GM12891 (cell line): ENCODE data around the gene PRKN.
"Not testable (repeated sequence)": the region's sequence is repeated elsewhere in the genome, so short reads cannot be mapped to it uniquely, and the experiment has no call there.

Source experiments
- DNase-seq: peaks from one replicate; pipeline ENCODE4 v3.0.0; 2011; ENCODE audit warnings: low spot score; ENCODE audit not compliant: insufficient read length
- FAIRE-seq: peaks from 2 replicates; lab custom pipeline; 2011; peaks lifted over from hg19 to GRCh38; lab: Jason Lieb, UNC
- PAX5 ChIP-seq: IDR thresholded peaks from 2 replicates; pipeline ENCODE4 v1.6.1; 2011; ENCODE audit warnings: low read length, moderate library complexity, mild to moderate bottlenecking; ENCODE audit not compliant: insufficient read depth, severe bottlenecking
- POLR2A ChIP-seq: IDR thresholded peaks from 2 replicates; pipeline ENCODE4 v1.6.1; 2011; ENCODE audit warnings: low read depth, low read length, control low read depth
- POLR2AphosphoS5 ChIP-seq: IDR thresholded peaks from 2 replicates; pipeline ENCODE4 v1.6.1; 2011; ENCODE audit warnings: low read depth, low read length, control low read depth
- POU2F2 ChIP-seq: IDR thresholded peaks from 2 replicates; pipeline ENCODE4 v1.6.1; 2011; ENCODE audit warnings: low read depth, mild to moderate bottlenecking, control low read depth, low read length, moderate library complexity
- SPI1 ChIP-seq: IDR thresholded peaks from 2 replicates; pipeline ENCODE4 v1.6.1; 2011; ENCODE audit warnings: low read depth, low read length, control low read depth
- TAF1 ChIP-seq: IDR thresholded peaks from 2 replicates; pipeline ENCODE4 v1.6.1; 2011; ENCODE audit warnings: low read depth, low read length, control low read depth

The PRKN gene

DNA sequence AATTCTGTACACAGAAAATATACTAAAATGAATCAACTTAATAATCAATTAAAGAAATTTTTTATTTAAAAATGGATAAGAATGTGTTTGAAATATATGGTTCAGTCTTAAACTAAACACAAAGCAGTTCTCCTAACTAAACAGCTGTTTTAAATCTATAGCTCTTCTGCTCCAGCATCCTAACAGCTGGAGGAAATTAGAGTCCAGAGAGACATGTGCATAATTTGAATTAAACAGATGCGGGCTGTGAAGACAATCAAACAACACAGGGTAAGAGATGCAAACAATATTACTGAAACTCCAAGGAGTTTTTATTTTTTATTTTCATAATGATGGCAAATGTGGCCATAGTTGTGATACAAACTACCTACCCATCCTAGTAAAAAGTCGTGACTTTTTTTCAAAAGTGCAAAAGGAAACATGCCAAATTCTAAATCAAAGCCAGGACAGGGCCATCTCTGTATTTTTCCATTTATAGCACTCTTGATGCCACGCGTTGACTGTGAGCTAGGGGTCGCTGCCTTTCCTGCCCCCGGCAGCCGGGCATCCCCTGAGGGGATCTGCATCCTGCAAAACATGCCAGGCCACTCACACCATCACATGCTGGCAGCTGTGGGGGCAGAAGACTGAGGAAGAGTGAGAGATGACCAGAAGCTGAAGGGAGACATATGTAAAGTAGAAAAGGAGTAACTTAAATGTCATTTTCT, 310.6 kb downstream of the PRKN start:
- no peak for FAIRE-seq
- no peak for DNase-seq
- TF ChIP-seq POU2F2, result no peak
- TF ChIP-seq POLR2A, result no peak
- no peak for TF ChIP-seq POLR2AphosphoS5
- TF ChIP-seq TAF1, result no peak
- TF ChIP-seq SPI1, result no peak

GRCh38 chr6:162416307-162416706, 311.3 kb downstream of the PRKN start:
- no peak for DNase-seq
- no peak for FAIRE-seq
- TF ChIP-seq POLR2A (no peak), POU2F2 (no peak), TAF1 (no peak), POLR2AphosphoS5 (no peak), PAX5 (no peak), SPI1 (no peak)

- FAIRE-seq (no peak), DNase-seq (no peak)
- TF ChIP-seq PAX5 (no peak), POU2F2 (no peak), SPI1 (no peak), TAF1 (no peak), POLR2A (no peak), POLR2AphosphoS5 (no peak)
Observed at GRCh38 chr6:162409741-162410691, 317.6 kb downstream of the PRKN start.

GRCh38 chr6:162408826-162409535, 318.6 kb downstream of the PRKN start:
- TF ChIP-seq POLR2AphosphoS5 (no peak), PAX5 (no peak), TAF1 (no peak), POU2F2 (no peak), SPI1 (no peak), POLR2A (no peak)
- no peak for DNase-seq
- FAIRE-seq, result no peak

- no peak for FAIRE-seq
- no peak for TF ChIP-seq TAF1
- TF ChIP-seq POLR2A, result no peak
- TF ChIP-seq POU2F2, result no peak
- TF ChIP-seq SPI1, result no peak
- TF ChIP-seq POLR2AphosphoS5, result no peak
- TF ChIP-seq PAX5, result no peak
- DNase-seq, result no peak
Observed at GRCh38 chr6:162404951-162405350, 322.6 kb downstream of the PRKN start.

DNA sequence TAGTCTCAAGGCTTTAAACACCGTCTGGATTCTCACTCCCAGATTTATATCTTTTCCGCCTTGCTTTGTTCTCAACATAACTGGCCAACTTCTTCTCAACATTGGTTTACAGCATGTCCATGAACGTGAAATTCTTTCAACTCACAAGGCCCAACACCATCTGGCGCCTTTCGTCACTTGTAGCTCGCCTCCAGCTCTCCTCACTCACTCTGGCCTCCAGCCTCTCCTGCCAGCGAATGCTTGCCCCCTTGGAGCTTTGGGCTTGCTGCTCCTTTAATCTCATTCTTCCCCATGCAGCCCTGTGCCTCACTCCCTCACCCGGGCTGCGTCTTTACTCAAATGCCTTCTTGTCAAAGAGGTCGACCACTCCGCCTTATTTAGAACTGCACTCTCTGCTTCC, 324.5 kb downstream of the PRKN start:
- FAIRE-seq (no peak), DNase-seq (no peak)
- TF ChIP-seq POLR2AphosphoS5 (no peak), SPI1 (no peak), TAF1 (no peak), PAX5 (no peak), POLR2A (no peak), POU2F2 (no peak)

- no peak for DNase-seq
- FAIRE-seq, result no peak
- TF ChIP-seq POLR2AphosphoS5 (no peak), SPI1 (no peak), TAF1 (no peak), POU2F2 (no peak), POLR2A (no peak)
Observed at GRCh38 chr6:162395181-162395580, 332.4 kb downstream of the PRKN start.

DNA sequence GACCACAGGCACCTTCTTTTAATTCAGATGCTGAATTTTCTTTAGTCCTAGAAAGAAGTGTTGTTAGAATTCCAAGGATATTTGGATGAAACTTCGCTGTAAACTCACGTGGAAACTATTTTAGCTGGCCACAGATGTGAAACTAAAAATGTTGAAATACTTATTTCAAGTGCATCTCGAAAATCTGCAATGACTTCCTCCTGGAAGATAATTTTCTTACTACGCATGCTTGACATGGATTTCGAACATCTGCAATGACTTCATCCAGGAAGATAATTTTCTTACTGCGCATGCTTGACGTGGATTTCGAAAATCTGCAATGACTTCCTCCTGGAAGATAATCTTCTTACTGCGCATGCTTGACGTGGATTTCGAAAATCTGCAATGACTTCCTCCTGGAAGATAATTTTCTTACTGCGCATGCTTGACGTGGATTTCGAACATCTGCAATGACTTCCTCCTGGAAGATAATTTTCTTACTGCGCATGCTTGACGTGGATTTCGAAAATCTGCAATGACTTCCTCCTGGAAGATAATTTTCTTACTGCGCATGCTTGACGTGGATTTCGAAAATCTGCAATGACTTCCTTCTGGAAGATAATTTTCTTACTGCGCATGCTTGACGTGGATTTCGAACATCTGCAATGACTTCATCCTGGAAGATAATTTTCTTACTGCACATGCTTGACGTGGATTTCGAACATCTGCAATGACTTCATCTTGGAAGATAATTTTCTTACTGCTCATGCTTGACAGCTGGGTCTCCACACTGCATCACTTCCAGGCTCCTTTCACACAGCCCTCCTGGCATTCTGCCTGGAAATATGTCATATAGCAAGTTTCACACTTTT, 336.4 kb downstream of the PRKN start:
- not testable (repeated sequence) for FAIRE-seq, DNase-seq
